SK-N-SH treated with all-trans-retinoic acid at 6 μM for 48 hours (cell line): Measurements from ENCODE around the gene CTXN3.

Experiments
- ZFP3 ChIP-seq: fragments of 250-450 bp; sonication (Bioruptor Pico); IDR thresholded peaks from 2 replicates; pipeline ENCODE4 v1.5.0; 2020; ENCODE audit warnings: mild to moderate bottlenecking, moderate library complexity
- ZNF565 ChIP-seq: fragments of 450-650 bp; formaldehyde crosslinking; conservative IDR thresholded peaks from 2 replicates; pipeline ENCODE4 v1.5.0; 2020; ENCODE audit warnings: low read depth, mild to moderate bottlenecking, moderate library complexity

GRCh38 chr5:127615916-127616315 is 33.0 kb upstream of the CTXN3 start:
- TF ChIP-seq ZNF565 (CRISPR knock-in tag) (no peak), ZFP3 (no peak)
